ENCODE data around the gene HDGFL2. TPM values are rescaled to one million over a fixed set of nuclear protein-coding genes. Genes with fewer than 3 reads are reported as not detected.
A peak's percentile ranks its signal among the peaks of the same experiment; 100 is the strongest.

The HDGFL2 gene
- total and polyA plus RNA-seq, 10 donors, result 23.2 to 136 (median 28.3) TPM

- intact Hi-C loops (cut with DNase I; ENCODE audit: low total_unique reads), result loop anchor here (10.0 kb wide), 1 partner anchor 265 kb away; no protein-coding TSS in a partner anchor
- no peak for DNase-seq
Measured at GRCh38 chr19:4529924-4530522, 57.9 kb downstream of the HDGFL2 start.

GRCh38 chr19:4531562-4532165 lies 59.6 kb downstream of the HDGFL2 start:
- TF ChIP-seq POLR2A (IDR thresholded peaks at IDR 0.05) (no peak), CTCF (IDR thresholded peaks at IDR 0.05 in 8 of 11, conservative IDR thresholded peaks at IDR 0.05 in 3 of 11) (no peak), POLR2AphosphoS5 (IDR thresholded peaks at IDR 0.05) (peak; percentile 7 to 70 (median 59))
- Histone ChIP-seq H3K9me3 (no peaks in the 10 kb centered on the region), H3K27me3 (replicated peaks in 1 of 7) (peaks cover 0 to 23% (median 7%) of the 10 kb centered on the region in 7 donors), H3K27ac (peak overlapping the region in 2 of 8 donors; percentile 27 to 41), H3K4me3 (no peak overlapping the region), H3K36me3 (no peaks in the 10 kb centered on the region), H3K4me1 (peaks cover 7 to 37% (median 18%) of the 10 kb centered on the region in 6 donors)
- no peak for DNase-seq
- intact Hi-C loops (cut with DNase I; ENCODE audit: low total_unique reads), result no loop called here
- WGBS, 5 donors, result 34 to 54% (median 41%) methylated on average over 12 to 28 of the region's 28 CpGs

More at GRCh38 chr19:4529924-4530522, 57.9 kb downstream of the HDGFL2 start:
- WGBS, 5 donors, result 75 to 86% (median 81%) methylated on average over 12 to 14 of the region's 14 CpGs
- TF ChIP-seq CTCF (IDR thresholded peaks at IDR 0.05 in 8 of 11, conservative IDR thresholded peaks at IDR 0.05 in 3 of 11), result no peak
- TF ChIP-seq POLR2A (IDR thresholded peaks at IDR 0.05), result no peak
- TF ChIP-seq POLR2AphosphoS5 (IDR thresholded peaks at IDR 0.05), result no peak
- Histone ChIP-seq H3K4me3 (no peak overlapping the region), H3K4me1 (peaks cover 1 to 26% (median 7%) of the 10 kb centered on the region in 6 donors), H3K27ac (no peak overlapping the region), H3K27me3 (replicated peaks in 1 of 7) (peaks cover 0 to 10% (median 2%) of the 10 kb centered on the region in 7 donors), H3K36me3 (no peaks in the 10 kb centered on the region), H3K9me3 (no peaks in the 10 kb centered on the region)

- peaks cover 0 to 40% (median 7%) of the 10 kb centered on the region in 7 donors for H3K27me3 ChIP-seq (replicated peaks in 1 of 7)
- 79 to 87% (median 84%) methylated on average over 6 to 9 of the region's 9 CpGs for WGBS, 5 donors
- H3K27ac ChIP-seq, result no peak overlapping the region
- H3K9me3 ChIP-seq, result no peaks in the 10 kb centered on the region
- no peak overlapping the region for H3K4me3 ChIP-seq
- no peak for DNase-seq
- H3K4me1 ChIP-seq, result peaks cover 7 to 53% (median 25%) of the 10 kb centered on the region in 6 donors
- H3K36me3 ChIP-seq, result peaks cover 0 to 7% (median 0%) of the 10 kb centered on the region in 6 donors
- no peak for TF ChIP-seq CTCF (IDR thresholded peaks at IDR 0.05 in 8 of 11, conservative IDR thresholded peaks at IDR 0.05 in 3 of 11)
- no peak for TF ChIP-seq POLR2AphosphoS5 (IDR thresholded peaks at IDR 0.05)
- no peak for TF ChIP-seq POLR2A (IDR thresholded peaks at IDR 0.05)
- intact Hi-C loops (cut with DNase I; ENCODE audit: low total_unique reads), result no loop called here
Measured at GRCh38 chr19:4533334-4533733, 61.2 kb downstream of the HDGFL2 start.

- Histone ChIP-seq H3K4me1 (peaks cover 7 to 56% (median 31%) of the 10 kb centered on the region in 6 donors), H3K9me3 (no peaks in the 10 kb centered on the region), H3K4me3 (no peak overlapping the region), H3K36me3 (peaks cover 0 to 8% (median 0%) of the 10 kb centered on the region in 6 donors), H3K27me3 (replicated peaks in 1 of 7) (peaks cover 0 to 46% (median 7%) of the 10 kb centered on the region in 7 donors), H3K27ac (no peak overlapping the region)
- intact Hi-C loops (cut with DNase I; ENCODE audit: low total_unique reads), result no loop called here
- WGBS, 5 donors, result 83 to 87% (median 87%) methylated on average over 9 of the region's 9 CpGs
- no peak for TF ChIP-seq POLR2A (IDR thresholded peaks at IDR 0.05)
- TF ChIP-seq CTCF (IDR thresholded peaks at IDR 0.05 in 8 of 11, conservative IDR thresholded peaks at IDR 0.05 in 3 of 11), result no peak
- DNase-seq, result no peak
Measured at GRCh38 chr19:4533835-4534424, 61.8 kb downstream of the HDGFL2 start.

Measured in spleen (tissue), 11 donors.